ENCODE results near the gene ZGPAT. TPM values are rescaled to one million over a fixed set of nuclear protein-coding genes. Genes with fewer than 3 reads are reported as not detected.

The ZGPAT gene
- total and polyA plus RNA-seq, 7 experiments from 2014 or later: 42.9 to 82.1 (median 47.5) TPM

DNA sequence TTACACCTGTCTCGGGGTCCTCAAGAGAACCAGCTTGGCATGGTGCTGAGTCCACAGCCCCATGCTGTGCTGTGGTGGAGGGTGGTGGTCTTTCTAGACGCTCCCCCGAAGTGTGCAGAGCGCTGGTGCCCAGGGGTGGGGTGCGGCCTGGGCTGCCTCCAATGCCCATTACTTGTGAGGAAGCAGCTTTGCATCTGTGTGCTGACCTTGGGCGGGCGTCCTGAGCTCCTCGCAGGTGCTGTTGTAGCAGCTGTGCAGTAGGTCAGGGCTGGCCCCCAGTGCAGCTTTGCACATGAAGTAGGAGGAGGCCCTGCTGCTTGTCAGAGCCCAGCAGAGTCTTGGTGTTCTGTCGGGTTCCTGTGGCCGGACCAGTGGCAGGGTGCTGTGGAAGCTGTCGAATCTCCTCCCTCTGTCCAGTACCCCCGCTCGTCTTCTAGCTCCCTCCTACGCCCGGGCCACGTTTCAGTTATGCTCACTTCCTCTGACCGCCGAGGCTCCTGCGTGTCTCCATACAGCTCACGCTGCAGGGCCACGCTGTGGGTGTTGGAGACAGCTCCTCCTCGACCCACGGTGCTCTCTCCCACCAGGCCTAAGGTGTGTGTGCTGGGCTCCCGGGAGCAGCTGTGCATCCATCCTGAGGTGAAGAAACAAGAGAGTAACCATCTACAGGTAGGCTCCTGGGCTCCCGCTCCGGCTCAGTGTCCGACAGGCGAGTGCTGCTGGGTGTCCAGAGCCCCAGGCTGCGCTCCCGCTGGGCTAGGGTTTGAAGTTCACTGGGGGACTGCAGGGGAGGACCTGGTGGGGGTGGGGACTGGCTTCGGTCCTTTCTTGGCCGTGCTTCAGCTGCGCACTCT lies 45.7 kb upstream of the ZGPAT start:
- no peak overlapping the region for H3K4me3 ChIP-seq (ENCODE audit: low read length)
- peak overlapping the region in 2 of 10 donors; percentile 34 to 36 for H3K4me3 Mint-ChIP-seq
- POLR2A ChIA-PET: no interaction called here
- no peak for DNase-seq
- peaks cover 0 to 11% (median 3%) of the 10 kb centered on the region in 5 donors for H3K36me3 Mint-ChIP-seq
- no peak overlapping the region for H3K27ac ChIP-seq (ENCODE audit: low read depth, low read length)
- H3K27ac Mint-ChIP-seq: no peak overlapping the region
- no peak for ATAC-seq
- H3K9me3 Mint-ChIP-seq: no peaks in the 10 kb centered on the region
- H3K27me3 ChIP-seq (ENCODE audit: control insufficient read depth in 2 of 2, insufficient read depth in 2 of 2, low read length in 2 of 2): no peaks in the 10 kb centered on the region
- peaks cover 0 to 2% (median 0%) of the 10 kb centered on the region in 5 donors for H3K27me3 Mint-ChIP-seq
- H3K4me1 Mint-ChIP-seq: peaks cover 0 to 34% (median 20%) of the 10 kb centered on the region in 7 donors
- peaks cover 0 to 63% (median 0%) of the 10 kb centered on the region in 3 experiments for H3K36me3 ChIP-seq (ENCODE audit: control insufficient read depth in 2 of 3, insufficient read depth in 3 of 3, low read length in 3 of 3)
- peaks cover 7 to 8% of the 10 kb centered on the region in 2 donors for H3K4me1 ChIP-seq (ENCODE audit: control insufficient read depth in 2 of 2, insufficient read depth in 2 of 2, low read length in 2 of 2)
- CTCF ChIA-PET: no interaction called here
- no peaks in the 10 kb centered on the region for H3K9me3 ChIP-seq (ENCODE audit: control insufficient read depth in 2 of 3, low read length in 3 of 3)
- intact Hi-C loops (cut with micrococcal nuclease): no loop called here

DNA sequence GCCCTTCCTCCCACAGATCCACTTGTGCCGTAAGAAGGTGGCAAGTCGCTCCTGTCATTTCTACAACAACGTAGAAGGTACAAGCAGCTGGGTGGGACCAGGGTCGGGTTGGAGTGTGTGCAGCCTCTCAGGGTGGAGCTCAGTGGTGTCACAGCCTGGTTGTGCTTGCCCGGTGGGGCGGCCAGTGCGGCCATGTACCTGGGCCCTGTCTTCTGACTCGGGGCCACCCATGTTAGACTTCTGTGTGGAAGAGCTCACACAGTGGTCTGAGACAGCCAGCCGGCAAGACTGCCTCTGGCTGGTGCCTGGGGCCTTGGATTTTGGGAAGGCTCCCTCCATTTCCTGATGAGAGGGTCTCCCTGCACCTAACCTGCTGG lies 45.0 kb upstream of the ZGPAT start:
- Mint-ChIP-seq H3K36me3 (peaks cover 0 to 11% (median 3%) of the 10 kb centered on the region in 5 donors), H3K27me3 (peaks cover 0 to 2% (median 0%) of the 10 kb centered on the region in 5 donors), H3K4me3 (no peak overlapping the region), H3K27ac (no peak overlapping the region), H3K4me1 (peaks cover 0 to 30% (median 20%) of the 10 kb centered on the region in 7 donors), H3K9me3 (no peaks in the 10 kb centered on the region)
- H3K27ac ChIP-seq (ENCODE audit: low read depth, low read length): no peak overlapping the region
- intact Hi-C loops (cut with micrococcal nuclease): no loop called here
- no peaks in the 10 kb centered on the region for H3K9me3 ChIP-seq (ENCODE audit: control insufficient read depth in 2 of 3, low read length in 3 of 3)
- no peaks in the 10 kb centered on the region for H3K27me3 ChIP-seq (ENCODE audit: control insufficient read depth in 2 of 2, insufficient read depth in 2 of 2, low read length in 2 of 2)
- H3K4me3 ChIP-seq (ENCODE audit: low read length): no peak overlapping the region
- CTCF ChIA-PET: no interaction called here
- no peak for ATAC-seq
- H3K36me3 ChIP-seq (ENCODE audit: control insufficient read depth in 2 of 3, insufficient read depth in 3 of 3, low read length in 3 of 3): peaks cover 0 to 69% (median 4%) of the 10 kb centered on the region in 3 experiments
- H3K4me1 ChIP-seq (ENCODE audit: control insufficient read depth in 2 of 2, insufficient read depth in 2 of 2, low read length in 2 of 2): peaks cover 4 to 7% of the 10 kb centered on the region in 2 donors
- DNase-seq: no peak
- POLR2A ChIA-PET: no interaction called here

DNA sequence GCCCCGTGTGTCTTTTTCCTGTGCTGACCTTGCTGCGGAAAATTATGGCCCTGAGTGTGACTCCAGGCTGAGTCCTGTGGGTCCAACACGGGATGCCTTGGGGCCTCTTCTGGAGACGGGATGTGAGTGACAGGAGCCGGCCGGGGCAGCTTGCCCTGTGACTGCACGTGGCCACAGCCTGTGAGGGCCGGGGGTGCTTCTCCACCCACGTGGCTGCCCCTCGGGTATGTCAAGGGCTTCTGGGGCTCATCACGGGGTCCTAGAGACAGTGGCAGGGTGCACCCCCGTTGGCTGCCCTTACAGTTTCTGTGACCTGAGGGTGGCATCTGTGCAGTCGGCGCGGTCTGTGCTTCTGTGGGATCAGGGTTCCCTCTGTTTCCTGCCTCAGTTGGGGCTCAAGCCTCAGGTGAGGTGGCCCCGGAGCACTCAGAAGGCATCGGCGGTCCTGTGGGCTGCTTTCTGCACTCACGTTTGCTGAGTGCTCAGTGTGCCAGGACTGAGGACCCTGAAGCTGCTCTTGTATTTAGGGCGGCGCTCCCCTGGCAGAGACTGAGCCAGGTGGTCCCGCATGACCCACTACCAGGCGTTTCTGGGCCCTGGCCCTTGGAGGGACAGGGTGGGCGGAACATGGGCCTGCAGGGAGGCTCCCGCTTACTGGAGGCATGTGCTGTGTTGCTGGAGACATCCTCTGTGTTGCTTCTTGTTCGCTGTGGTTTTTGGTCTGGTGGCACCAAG lies 44.3 kb upstream of the ZGPAT start:
- ChIA-PET CTCF (no interaction called here), POLR2A (no interaction called here)
- ATAC-seq (no peak), DNase-seq (no peak)
- intact Hi-C loops (cut with micrococcal nuclease): no loop called here
- Mint-ChIP-seq H3K4me3 (no peak overlapping the region), H3K4me1 (peaks cover 0 to 23% (median 17%) of the 10 kb centered on the region in 7 donors), H3K27ac (no peak overlapping the region), H3K9me3 (no peaks in the 10 kb centered on the region), H3K36me3 (peaks cover 4 to 16% (median 8%) of the 10 kb centered on the region in 5 donors), H3K27me3 (no peaks in the 10 kb centered on the region)
- H3K9me3 ChIP-seq (ENCODE audit: control insufficient read depth in 2 of 3, low read length in 3 of 3): no peaks in the 10 kb centered on the region
- H3K36me3 ChIP-seq (ENCODE audit: control insufficient read depth in 2 of 3, insufficient read depth in 3 of 3, low read length in 3 of 3): peaks cover 0 to 73% (median 4%) of the 10 kb centered on the region in 3 experiments
- no peak overlapping the region for H3K4me3 ChIP-seq (ENCODE audit: low read length)
- peaks cover 3 to 7% of the 10 kb centered on the region in 2 donors for H3K4me1 ChIP-seq (ENCODE audit: control insufficient read depth in 2 of 2, insufficient read depth in 2 of 2, low read length in 2 of 2)
- H3K27ac ChIP-seq (ENCODE audit: low read depth, low read length): no peak overlapping the region
- H3K27me3 ChIP-seq (ENCODE audit: control insufficient read depth in 2 of 2, insufficient read depth in 2 of 2, low read length in 2 of 2): no peaks in the 10 kb centered on the region

DNA sequence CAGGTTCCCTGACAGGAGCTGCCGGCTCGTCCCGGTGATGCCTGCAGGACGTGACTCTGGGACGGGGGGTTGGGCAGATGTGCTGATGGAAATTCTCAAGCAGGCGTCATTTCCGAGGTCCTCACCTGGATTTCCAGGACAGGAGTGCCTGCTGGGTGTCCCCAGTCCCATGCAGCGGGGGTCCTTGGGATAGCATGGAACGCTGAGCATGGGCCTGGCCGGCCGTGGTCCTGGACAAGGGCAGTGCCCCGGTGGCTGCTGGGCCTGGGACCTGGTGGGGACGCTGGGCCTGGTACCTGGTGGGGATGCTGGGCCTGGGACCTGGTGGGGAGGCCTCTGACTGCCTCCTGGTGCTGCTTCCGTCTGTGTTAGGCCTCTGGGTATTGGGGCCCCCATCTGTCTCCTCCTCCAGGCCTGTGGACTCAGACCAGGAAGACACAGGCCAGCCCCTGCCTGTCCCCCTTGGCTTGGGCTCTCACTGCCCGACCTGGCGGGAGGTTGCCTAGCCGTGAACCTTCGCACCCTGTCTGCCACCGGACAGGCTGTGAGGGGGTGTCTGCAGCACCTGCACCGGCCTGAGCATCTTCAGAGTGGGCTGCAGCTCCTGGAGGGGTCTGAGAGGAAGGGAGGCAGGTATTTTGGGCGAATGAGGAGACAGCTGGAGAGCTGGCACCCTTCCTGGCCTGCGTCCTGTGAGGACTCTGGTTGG lies 43.5 kb upstream of the ZGPAT start:
- no peak overlapping the region for H3K4me3 ChIP-seq (ENCODE audit: low read length)
- ATAC-seq: no peak
- intact Hi-C loops (cut with micrococcal nuclease): no loop called here
- Mint-ChIP-seq H3K4me3 (no peak overlapping the region), H3K9me3 (no peaks in the 10 kb centered on the region), H3K4me1 (peaks cover 0 to 15% (median 12%) of the 10 kb centered on the region in 7 donors), H3K27ac (no peak overlapping the region), H3K36me3 (peaks cover 4 to 20% (median 9%) of the 10 kb centered on the region in 5 donors), H3K27me3 (no peaks in the 10 kb centered on the region)
- no peaks in the 10 kb centered on the region for H3K27me3 ChIP-seq (ENCODE audit: control insufficient read depth in 2 of 2, insufficient read depth in 2 of 2, low read length in 2 of 2)
- ChIA-PET POLR2A (interaction anchor here (0.8 kb wide), 1 partner anchor 11 kb away, joined by 3 read pairs; no protein-coding TSS in a partner anchor), CTCF (no interaction called here)
- H3K36me3 ChIP-seq (ENCODE audit: control insufficient read depth in 2 of 3, insufficient read depth in 3 of 3, low read length in 3 of 3): peaks cover 0 to 76% (median 4%) of the 10 kb centered on the region in 3 experiments
- DNase-seq: no peak
- no peak overlapping the region for H3K27ac ChIP-seq (ENCODE audit: low read depth, low read length)
- no peaks in the 10 kb centered on the region for H3K9me3 ChIP-seq (ENCODE audit: control insufficient read depth in 2 of 3, low read length in 3 of 3)
- peaks cover 0 to 2% of the 10 kb centered on the region in 2 donors for H3K4me1 ChIP-seq (ENCODE audit: control insufficient read depth in 2 of 2, insufficient read depth in 2 of 2, low read length in 2 of 2)

DNA sequence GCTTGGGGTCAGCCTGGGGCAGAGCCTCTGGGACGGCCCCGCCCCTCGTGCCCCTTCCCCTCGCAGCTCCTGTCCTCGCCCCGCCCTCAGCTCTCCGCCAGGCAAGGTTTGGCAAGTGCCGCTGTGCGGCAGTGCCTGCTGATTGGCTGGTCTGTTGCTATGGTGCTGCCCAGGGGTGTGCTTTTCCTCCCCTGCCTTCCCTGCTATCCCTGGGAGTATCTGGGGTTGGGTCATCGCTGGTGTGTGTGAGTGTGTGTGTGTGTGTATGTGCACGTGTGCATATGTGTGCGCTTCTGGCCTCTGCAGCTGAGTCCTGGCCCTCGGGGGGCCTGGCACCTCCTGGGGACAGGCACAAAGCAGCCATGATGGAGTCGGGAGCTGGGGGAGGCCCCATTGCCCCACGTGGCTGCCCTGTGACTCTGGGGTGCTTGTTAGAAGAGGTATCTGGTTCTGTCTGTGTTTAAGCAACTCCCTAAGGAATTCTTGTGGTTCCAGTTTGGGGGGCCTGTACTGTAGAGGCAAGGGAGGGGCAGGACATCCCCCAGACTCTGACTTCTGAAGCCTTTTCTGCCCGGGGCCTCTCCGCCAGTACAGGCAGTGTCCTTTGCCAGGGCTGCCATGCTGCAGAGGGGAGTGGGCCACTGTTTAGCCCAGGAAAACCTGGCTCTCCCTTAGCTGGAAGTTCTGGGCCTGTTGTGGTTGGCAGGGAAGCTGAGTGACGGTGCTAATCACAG lies 42.8 kb upstream of the ZGPAT start:
- CTCF ChIA-PET: no interaction called here
- Histone ChIP-seq H3K4me3 (ENCODE audit: low read length) (no peak overlapping the region), H3K27me3 (ENCODE audit: control insufficient read depth in 2 of 2, insufficient read depth in 2 of 2, low read length in 2 of 2) (no peaks in the 10 kb centered on the region), H3K9me3 (ENCODE audit: control insufficient read depth in 2 of 3, low read length in 3 of 3) (no peaks in the 10 kb centered on the region), H3K4me1 (ENCODE audit: control insufficient read depth in 2 of 2, insufficient read depth in 2 of 2, low read length in 2 of 2) (no peaks in the 10 kb centered on the region), H3K27ac (ENCODE audit: low read depth, low read length) (no peak overlapping the region), H3K36me3 (ENCODE audit: control insufficient read depth in 2 of 3, insufficient read depth in 3 of 3, low read length in 3 of 3) (peaks cover 0 to 76% (median 4%) of the 10 kb centered on the region in 3 experiments)
- ATAC-seq: no peak
- Mint-ChIP-seq H3K27ac (no peak overlapping the region), H3K4me1 (peaks cover 0 to 8% (median 5%) of the 10 kb centered on the region in 7 donors), H3K36me3 (peaks cover 4 to 21% (median 9%) of the 10 kb centered on the region in 5 donors), H3K27me3 (no peaks in the 10 kb centered on the region), H3K9me3 (no peaks in the 10 kb centered on the region), H3K4me3 (no peak overlapping the region)
- no peak for DNase-seq
- intact Hi-C loops (cut with micrococcal nuclease): no loop called here
- POLR2A ChIA-PET: interaction anchor here (0.6 to 1.0 kb wide), 3 partner anchors 10 to 393 kb away, joined by 3 read pairs; partner anchors contain the start of gene LIME1

DNA sequence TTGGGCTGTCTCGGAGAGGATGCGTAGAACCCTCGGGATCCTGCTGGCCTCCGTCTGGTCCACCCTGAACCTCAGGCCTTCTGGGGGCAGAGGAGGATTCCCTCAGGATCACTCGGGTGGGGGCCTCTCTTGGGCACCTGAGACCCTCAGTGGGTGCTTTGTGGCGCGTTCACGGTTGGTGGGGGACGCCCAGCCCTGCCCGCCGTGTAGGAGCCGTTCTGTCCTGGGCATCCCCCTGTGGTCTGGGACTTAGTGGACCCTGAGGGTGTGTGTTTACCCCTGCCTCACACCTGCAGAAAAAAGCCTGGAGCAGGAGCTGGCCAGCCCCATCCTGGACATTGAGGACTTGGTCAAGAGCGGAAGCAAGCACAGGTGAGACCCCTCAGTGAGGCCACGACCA lies 42.1 kb upstream of the ZGPAT start:
- H3K27me3 ChIP-seq (ENCODE audit: control insufficient read depth in 2 of 2, insufficient read depth in 2 of 2, low read length in 2 of 2): no peaks in the 10 kb centered on the region
- H3K36me3 ChIP-seq (ENCODE audit: control insufficient read depth in 2 of 3, insufficient read depth in 3 of 3, low read length in 3 of 3): peaks cover 0 to 76% (median 4%) of the 10 kb centered on the region in 3 experiments
- no peaks in the 10 kb centered on the region for H3K27me3 Mint-ChIP-seq
- ChIA-PET CTCF (interaction anchor here (0.6 kb wide), 2 partner anchors 140 to 159 kb away, joined by 3 read pairs; no protein-coding TSS in a partner anchor), POLR2A (interaction anchor here (0.6 to 1.0 kb wide), 2 partner anchors 71 to 394 kb away, joined by 3 read pairs; partner anchors contain the start of gene LIME1)
- no peak for ATAC-seq
- H3K9me3 ChIP-seq (ENCODE audit: control insufficient read depth in 2 of 3, low read length in 3 of 3): no peaks in the 10 kb centered on the region
- H3K4me1 Mint-ChIP-seq: peaks cover 0 to 4% (median under 1%) of the 10 kb centered on the region in 7 donors
- no peak overlapping the region for H3K4me3 Mint-ChIP-seq
- no peak overlapping the region for H3K4me3 ChIP-seq (ENCODE audit: low read length)
- H3K36me3 Mint-ChIP-seq: peaks cover 4 to 18% (median 9%) of the 10 kb centered on the region in 5 donors
- DNase-seq: no peak
- no peak overlapping the region for H3K27ac ChIP-seq (ENCODE audit: low read depth, low read length)
- H3K9me3 Mint-ChIP-seq: no peaks in the 10 kb centered on the region
- intact Hi-C loops (cut with micrococcal nuclease): no loop called here
- H3K4me1 ChIP-seq (ENCODE audit: control insufficient read depth in 2 of 2, insufficient read depth in 2 of 2, low read length in 2 of 2): no peaks in the 10 kb centered on the region
- no peak overlapping the region for H3K27ac Mint-ChIP-seq
